COLO668 (cell line): ENCODE results near the gene TMEM63C.
"Not testable (repeated sequence)": the region's sequence is repeated elsewhere in the genome, so short reads cannot be mapped to it uniquely, and the experiment has no call there.

Experiments used
- DNase-seq: peaks from one replicate; lab custom pipeline; 2025; ENCODE audit not compliant: unreplicated experiment; lab: John Stamatoyannopoulos, UW

Gene TMEM63C

DNA sequence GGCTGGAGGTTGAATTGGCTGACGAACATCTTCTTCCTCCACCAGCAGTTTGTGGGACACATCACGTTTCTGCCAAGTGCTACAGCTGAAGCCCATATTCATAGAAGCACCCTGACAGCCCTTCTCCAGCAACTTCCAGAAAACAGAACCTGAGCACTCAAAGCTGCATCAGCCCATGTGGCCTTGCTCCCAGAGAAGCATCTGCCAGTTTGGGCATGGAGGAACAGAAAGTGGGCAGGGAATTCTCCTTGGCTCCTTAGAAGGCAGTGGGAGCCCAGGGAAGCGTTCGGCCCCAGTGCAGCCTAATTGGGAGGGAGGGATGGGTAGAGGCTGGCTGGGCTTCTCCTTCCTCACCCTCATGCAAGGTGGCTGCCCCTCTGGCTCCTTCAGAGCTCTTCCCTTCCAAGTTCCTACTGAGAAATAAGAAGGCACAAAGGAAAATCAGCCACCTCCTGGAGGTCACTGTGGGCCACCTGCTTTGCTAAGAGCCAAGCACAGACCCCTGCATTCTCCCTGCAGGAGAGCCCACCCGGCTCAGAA lies 93.5 kb downstream of the TMEM63C start:
- no peak for DNase-seq

DNA sequence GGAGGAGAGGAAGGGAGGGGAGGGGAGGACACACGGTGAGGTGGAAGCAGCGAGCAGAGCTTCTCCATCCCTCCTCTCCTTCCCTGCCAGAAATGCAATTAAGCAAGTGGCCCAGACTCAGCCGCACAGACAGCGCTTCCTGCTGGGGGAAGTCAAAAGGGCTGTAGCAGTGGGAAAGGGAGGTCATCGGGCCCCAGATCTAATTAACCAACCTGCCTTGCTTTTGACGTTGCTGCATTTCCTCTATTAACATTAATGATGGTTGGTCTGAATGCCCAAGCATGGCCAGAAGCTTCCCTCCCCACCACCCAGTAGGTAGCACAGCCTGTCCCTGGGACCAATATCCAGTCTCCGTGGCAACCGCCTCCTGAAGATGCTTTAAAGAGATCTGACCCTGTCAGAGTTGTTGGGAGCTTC lies 94.0 kb downstream of the TMEM63C start:
- DNase-seq = no peak

DNA sequence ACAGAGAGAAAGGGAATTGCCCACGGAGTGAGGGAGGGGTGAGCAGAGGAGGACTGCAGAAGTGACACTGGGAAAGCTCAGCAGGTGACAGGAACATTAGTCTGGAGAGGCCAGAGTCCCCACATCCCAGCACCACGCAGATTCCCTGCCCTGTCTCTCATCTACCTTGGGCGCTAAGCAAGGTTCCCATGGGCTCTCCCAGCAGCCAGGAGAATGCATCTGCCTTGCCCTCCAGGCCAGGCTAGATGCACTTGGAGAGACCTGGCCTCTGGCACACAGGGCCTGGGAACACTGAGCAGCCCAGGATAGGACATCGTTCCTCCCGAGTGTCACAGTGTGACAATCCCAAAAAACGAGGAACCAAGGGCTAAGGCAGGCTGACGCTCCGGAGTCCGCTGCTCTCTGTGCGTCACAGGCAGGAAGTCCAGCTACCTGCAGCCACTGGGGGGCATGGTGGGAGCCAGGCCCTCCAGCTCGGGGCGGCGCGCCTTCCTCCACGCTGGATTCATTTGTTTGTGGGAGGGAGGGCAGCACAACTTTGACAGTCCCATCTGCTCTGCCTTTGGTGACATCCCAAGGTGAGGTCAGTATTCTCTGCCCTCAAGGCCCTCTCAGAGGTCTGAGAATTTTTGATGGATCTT lies 94.8 kb downstream of the TMEM63C start:
- DNase-seq = no peak

DNA sequence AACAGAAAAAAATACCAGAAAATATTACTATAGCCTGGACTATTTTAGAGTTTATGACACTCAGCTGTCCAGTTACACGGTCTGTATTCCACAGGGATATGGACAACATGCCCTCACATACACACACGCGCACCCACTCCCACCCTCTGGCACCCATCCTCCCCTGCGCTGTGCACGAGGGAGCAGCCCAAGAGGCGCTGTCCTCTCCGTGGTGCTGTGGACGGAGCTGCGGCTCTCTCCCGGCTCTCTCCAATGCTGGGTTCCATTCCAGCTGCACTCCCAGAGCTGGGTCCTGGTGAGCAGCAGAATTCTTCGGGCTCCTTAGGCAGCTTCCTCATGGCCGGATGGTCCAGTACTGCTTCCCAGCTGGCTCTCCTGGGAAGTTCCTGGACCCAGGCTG lies 95.4 kb downstream of the TMEM63C start:
- no peak for DNase-seq

DNA sequence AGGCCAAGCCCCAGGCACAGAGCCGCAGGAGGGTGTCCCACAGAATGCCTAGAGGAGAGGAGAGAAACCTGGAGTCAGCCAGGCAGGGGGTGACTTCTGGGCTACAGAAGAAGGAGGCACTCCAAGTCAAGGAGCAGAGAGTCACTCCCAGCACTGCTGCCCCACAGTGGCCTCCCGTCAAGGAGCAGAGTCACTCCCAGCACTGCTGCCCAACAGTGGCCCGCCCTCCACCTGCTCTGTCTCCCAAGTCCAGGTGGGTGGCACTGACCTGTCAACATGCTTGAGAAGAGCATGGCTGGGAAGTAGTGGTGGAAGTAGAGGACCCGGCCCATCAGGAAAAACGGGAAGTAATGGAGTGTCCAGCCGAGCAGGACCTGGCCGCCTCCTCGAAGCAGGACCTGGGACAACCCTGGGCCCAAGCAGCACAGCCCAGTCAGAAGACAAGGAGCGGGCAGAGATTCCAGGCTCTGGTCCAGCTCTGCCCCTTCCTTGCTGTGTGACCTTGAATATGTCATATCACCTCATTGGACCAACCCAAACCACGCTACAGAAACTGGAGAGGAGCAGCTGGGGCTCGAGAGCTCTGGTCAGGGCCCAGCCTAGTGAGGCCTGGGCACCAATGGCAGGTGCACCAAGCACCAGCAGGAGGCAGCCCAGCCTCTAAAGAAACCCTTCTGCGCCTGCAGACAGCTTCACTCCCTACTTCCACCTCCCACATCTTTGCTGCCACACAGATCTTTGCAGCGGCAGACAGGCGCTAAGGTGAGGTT lies 97.0 kb downstream of the TMEM63C start:
- DNase-seq = no peak

DNA sequence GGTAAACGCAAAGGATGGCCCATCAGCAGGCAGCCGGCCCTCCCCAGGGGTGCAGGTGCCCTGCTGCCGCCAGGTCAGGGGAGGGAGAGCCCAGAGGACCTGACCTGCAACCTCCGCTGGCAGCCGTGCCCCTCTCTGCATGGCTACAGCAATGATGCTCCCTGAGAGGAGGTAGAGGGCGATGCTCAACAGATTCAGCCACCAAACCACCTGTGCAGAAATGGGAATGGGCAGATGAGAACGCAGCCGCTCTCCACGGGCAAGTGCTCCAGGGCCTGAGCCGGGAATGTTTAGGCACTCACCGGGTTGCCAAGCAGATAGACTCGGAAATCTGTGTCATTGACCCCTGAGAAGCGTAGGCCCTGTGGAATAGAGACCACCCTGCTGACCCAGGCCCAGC lies 98.1 kb downstream of the TMEM63C start:
- DNase-seq = no peak

DNA sequence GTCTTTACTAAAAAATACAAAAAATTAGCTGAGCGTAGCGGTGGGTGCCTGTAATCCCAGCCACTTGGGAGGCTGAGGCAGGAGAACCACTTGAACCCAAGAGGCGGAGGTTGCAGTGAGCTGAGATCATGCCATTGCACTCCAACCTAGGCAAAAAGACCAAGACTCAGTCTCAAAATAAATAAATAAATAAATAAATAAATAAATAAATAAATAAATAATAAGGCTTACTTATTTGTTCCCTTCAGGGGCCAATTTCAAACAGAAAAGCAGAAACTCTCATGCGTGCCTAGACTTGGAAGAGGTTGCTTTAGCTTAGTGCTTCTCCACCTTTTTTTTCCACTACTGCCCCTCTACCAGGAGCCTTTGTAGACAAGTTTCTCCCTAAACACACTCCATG lies 99.3 kb downstream of the TMEM63C start:
- not testable (repeated sequence) for DNase-seq

DNA sequence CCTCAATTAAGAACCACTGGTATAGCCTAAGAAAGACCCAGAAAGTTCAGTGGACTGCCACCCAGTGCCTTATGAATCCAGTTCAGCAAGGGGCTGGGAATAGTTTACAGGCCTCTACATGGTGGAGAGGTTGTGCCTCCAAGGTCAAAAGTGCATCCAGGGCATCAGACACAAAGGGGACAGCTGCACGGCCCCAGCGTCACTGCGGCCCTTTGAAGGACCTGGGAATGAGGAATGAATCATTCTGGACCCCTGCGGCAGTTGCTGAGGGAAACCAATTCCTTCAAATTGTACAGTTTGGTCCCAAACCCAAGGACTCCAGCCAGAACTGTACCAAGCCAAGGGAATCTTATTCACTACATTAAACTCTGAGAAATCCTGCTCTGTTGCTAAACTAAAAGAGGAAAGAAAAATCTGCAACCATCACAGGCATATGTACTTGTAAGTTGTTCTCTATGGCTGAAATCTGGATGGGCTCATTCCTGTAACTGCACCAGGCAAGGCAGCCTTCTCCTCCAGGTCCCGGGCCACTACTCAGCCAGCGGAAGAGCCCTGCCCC lies 100.3 kb downstream of the TMEM63C start:
- no peak for DNase-seq

DNA sequence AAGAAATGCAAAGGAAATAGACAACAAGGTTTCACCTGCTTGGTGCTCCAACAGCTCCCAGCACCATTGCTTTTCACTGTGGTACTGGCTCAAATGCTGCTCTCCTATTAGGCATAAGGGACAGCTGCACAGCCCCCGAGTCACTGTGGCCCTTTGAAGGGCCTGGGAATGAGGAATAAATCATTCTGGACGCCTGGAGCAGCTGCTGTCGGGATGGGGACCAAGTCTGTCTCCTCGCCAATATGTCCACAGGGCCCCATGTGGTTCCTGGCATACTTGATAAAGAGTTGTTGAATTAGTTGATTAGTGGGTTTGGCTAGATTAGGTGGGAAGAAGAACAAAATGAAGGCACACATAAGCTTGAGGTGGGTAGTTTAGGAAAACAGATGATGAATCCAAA lies 102.5 kb downstream of the TMEM63C start:
- no peak for DNase-seq

DNA sequence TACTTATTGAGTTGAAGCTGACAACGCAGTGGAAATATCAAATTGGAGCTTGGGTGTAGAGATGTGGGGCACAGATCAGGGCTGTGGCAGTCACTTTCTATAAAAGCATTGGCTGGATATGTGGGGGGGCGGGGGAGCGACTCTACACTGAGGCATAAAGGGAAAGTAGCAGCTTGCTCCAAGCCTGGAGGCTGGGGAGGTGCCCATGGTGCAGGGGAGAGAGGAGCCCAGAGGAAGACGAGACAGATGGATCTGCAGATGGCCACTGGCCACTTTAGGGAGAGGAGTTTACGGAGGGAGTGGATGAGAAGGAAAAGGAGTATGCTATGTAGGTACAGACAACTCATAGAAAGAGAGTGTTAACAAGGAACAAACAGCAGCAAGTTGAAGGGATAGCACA lies 102.9 kb downstream of the TMEM63C start:
- no peak for DNase-seq

DNA sequence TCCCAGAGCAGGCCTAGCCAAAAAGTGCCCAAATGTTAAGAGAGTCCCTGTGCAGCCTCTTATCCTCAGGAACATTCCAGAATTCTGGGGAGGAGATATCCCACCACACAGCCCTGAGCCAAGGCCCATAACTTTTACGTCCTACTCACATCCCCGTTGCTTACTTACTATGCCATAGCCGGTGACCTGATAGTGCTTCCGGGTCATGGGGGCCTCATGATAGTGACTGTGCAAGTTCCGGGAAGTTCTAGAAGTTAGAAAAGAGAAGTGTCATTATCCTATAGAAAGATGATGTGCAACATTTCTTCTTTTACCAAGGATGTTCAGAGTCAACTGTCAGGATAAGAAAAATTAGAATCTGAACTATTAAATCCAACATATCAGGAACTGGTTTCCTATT lies 105.0 kb downstream of the TMEM63C start:
- no peak for DNase-seq

DNA sequence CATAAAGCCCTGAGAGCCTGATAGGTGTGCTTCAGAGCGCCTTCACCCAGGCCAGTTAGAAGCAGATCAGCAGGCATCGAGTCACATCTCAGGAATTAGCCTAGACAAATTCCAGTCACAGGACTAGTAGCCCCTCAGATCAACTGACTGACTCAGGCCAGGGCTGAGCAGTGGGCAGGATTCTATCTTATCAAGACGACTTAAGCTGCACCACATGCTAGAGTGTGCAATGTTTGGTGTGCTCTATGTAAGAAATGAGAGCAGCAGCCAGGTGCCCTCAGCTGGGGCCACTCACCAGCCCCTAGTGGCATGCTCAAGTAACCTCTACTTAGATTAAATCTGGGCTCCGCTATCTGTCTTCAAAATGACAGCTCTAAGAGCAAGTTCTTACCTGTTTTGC lies 109.1 kb downstream of the TMEM63C start:
- no peak for DNase-seq

DNA sequence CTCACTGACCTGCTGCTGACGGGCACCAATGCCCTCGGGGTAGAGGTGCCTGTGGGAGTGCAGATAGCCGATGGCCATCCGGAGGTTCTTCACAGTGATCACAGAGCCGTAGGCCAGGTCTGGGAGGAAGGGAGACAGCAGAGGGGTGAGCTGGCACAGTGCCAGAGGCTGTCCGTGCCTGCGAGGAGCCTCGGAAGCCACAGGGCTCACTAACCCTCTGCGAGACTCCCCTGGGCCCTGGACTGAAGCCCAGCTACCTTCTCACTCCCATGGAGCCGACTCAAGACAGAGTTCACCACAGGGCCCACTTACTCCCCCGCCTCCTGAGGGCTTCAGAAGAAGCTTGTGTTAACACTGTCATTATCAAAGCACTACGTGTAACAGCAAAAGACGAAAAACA lies 114.6 kb downstream of the TMEM63C start:
- DNase-seq = no peak

DNA sequence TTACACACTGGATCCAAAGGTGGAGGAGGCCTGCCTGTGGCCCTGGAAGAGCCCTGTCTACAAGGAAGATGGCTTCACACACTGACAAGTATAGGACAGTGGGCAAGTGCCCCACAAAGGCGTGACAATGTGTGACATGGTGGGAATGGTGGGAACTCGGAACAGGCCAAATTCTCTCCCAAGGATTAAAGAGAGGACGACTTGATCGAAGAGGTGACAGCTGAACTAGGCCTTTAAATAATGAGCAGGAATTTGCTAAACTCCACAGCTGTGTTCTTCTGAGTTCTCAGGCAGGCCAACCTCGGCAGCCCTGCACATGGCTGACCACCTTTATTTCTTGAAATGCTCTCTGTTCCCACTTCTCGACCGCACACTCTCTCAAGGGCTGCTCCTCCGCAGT lies 115.3 kb downstream of the TMEM63C start:
- no peak for DNase-seq

DNA sequence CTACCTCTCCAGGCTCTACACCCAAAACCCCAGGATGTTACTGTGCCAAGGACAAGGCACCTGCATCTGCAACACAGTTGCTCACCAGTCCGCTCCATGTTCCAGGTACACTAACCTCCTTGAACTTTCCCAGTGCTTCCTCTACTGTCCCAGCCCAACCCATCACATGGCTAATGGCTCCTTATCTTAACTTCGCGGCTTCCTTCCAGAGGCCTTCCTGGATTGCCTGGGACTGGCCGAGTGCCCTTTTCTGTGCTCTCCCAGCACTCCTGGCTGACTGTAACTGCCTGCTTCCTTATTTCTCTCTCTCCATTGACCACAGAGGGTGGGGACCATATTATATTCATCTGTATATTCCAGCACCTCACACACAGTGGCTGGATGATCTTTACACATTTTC lies 118.2 kb downstream of the TMEM63C start:
- DNase-seq = no peak

DNA sequence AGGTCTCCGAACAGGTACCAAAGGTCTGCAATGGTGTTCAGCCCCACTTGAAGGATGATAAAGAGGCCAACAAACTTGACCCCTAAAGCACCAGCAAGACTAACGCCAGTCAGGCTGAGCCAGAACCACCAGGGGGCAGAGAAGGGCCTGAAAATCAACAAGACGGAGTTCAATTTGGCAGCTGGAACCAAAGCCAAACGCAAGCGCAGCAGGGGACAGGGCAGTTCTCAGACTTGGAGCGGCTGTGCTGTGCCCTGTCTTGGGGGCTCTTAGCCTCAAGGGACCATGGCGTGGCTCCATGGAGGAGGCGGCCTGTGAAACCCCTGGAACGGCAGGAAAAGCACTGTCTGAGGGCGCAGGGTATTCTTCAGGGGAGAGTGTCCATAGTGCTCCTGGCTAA lies 119.5 kb downstream of the TMEM63C start:
- peak; percentile 74 for DNase-seq

DNA sequence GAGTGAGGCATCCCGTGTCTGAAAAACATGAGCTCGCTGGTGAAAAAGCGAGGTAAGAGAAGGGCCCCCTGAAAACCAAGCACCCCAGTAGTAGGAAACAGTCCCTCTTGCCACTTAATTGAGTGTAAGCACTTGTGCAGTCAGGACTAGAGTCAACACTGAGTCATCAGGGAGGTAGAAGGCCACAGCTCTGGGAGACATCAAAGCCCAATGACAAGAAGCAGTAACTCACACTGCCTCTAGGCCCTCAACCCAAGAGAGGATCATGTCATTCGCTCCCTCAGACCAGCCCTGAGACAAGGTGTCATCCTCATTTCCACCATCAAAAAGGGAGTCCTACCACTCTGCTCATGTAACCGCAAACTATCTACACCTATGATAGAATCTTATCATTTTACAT lies 121.3 kb downstream of the TMEM63C start:
- DNase-seq = peak; percentile 59

DNA sequence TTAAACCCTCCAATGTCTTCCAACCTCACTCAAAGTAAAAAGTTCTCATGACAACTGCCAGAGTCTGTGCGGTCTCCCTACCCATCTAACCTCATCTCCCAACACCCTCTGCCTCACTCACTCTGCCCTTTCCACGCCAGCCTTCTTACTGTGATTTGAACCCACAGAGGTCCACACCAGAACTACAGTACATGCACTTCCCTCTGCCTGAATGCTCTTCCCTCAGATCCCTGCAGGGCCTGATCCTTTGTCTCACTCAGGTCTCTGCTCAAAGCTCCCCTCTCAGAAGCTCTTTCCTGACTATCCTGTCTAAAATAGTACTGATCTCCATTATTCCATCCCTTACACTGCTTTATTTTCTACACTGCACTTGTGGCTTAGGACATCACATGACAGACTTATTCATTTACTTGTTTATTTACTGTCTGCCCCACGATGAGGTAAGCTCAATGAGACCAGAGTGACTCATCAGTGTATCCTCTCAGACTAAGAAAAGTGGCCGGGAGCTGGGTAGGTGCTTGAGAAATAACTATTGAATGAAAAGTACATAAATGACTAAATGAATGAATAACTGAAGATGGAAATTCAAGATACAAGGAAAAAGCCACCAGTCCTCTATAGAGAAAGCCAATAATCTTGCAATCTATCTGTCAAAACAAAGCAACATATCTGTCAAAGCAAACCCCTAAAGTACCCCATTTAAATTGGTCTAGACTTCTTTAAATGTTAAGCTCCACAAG lies 122.0 kb downstream of the TMEM63C start:
- DNase-seq = peak; percentile 65

DNA sequence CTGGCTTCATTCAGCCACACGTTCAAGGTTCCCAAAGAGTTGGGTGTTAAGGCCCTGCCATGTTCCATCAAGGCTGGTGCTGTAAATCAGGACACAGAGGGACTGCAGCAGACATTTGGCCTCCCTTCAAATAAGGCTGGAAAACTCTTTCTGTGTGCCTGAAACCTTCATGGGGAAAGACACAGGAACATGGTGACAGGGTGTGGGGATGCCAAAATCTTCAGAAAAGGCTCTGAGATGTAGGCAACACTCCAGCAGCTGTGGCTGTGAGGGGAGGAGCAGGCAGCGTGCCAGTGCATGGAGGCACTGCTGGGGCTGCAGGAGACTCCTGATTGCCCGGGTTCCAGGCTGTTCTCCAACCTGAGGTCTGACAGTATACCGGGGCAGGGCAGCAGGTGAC lies 124.1 kb downstream of the TMEM63C start:
- DNase-seq = no peak

DNA sequence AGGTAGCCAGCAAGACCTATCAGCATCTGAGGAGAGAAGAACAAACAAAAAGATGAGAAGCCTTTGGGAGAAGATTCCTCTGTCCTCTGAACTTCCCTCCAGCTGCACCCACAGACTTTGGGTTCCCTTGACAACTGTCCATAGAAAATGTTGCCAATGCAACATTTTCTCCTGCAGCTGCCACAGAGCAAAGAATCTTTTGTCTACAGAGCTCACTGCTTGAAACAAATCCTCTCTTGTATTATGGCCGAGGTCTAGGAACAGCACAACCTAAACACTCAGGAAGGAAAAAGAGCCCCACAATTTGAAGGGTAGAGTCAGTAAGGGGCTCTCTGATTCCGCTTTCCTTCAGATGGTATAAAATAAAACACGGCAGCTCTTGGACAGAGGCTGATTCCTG lies 124.8 kb downstream of the TMEM63C start:
- DNase-seq = no peak

DNA sequence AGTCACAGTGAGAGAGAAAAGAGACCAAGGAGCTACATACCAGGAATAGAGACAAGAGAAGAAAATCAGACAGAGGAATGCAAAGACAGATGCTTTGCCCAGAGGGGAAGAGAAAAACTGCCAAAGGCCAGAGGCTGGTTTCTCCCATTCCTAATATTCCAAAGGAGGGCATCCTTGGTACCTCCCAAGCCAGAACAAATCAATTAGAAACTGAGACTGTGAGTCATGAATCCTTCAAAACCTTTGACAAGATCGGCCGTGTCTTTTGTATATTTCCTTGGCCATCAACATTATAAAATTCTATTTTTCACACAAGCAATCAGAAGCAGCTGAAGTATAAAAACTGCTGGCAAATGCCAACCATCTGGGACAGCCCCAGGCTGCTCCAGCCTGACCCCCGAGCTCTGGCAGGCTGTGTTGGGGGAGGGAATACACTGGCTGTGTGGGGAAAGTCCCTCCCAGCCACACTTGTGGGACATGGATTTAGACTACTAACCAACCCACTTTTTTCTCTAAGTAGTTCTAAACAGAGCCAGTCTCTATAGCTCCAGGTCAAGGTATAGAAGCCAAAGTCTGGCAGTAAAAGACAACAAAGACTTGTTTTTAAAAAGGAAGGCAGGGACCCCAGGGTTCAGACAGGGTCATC lies 125.4 kb downstream of the TMEM63C start:
- DNase-seq = peak; percentile 24
